Esophagus muscularis mucosa (tissue), 3 donors: Measurements from ENCODE around the gene COG3.

Experiments used
- CTCF ChIP-seq, 3 experiments: fragments of 200-600 bp in 2 of 3; fragments of 450-650 bp in 1 of 3; sonication (generic) in 2 of 3; IDR thresholded peaks; one replicate each; pipeline ENCODE4 v1.5.1; 2017 to 2019; ENCODE audit warnings: antibody characterized with exemption in 3 of 3, mild to moderate bottlenecking in 2 of 3, moderate library complexity in 1 of 3
- POLR2AphosphoS5 ChIP-seq, 2 donors: sonication (generic); formaldehyde crosslinking; IDR thresholded peaks; one replicate each; pipeline ENCODE4 v1.6.1; 2017; ENCODE audit warnings: antibody characterized with exemption in 2 of 2

GRCh38 chr13:45584816-45585215 is 120.1 kb downstream of the COG3 start:
- no peak for TF ChIP-seq POLR2AphosphoS5 (IDR thresholded peaks at IDR 0.05)
- TF ChIP-seq CTCF (IDR thresholded peaks at IDR 0.05), result no peak
